ENCODE data around the gene PTPRT. TPM values are rescaled to one million over a fixed set of nuclear protein-coding genes. Genes with fewer than 3 reads are reported as not detected.

The PTPRT gene
- total RNA-seq, 1 experiment from 2014 or later, result 0.13 TPM

DNA sequence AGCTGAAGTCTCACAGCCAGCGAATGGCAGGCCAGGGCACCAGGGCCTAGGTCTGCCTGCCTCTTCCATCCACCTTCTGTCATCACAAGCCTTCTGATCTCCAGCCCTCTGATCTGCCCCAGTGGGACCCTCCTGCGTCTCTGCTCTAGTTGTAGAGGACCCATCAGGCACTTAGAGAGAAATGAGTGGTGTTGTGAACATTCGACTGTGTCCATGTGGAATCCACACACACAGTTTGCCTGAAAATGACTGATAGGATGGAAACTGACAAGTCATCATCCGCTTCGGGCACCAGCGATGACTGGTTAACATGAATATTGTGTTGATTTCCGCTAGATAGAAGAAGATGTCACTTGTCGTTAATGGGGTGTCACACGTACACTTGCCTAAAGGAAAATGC lies 221.0 kb downstream of the PTPRT start:
- Histone ChIP-seq H3K9me3 (ENCODE audit: control insufficient read depth, low read depth, low read length) (no peaks in the 10 kb centered on the region), H2BK5ac (ENCODE audit: insufficient read length, low read length) (no peak overlapping the region), H2BK120ac (ENCODE audit: low read depth, low read length, poor library complexity, severe bottlenecking) (no peak overlapping the region), H3K4ac (ENCODE audit: low read depth, low read length) (no peak overlapping the region), H2BK20ac (ENCODE audit: low read depth, low read length, poor library complexity, severe bottlenecking) (no peak overlapping the region), H3K27me3 (ENCODE audit: insufficient read depth, low read length) (no peaks in the 10 kb centered on the region), H3K9ac (ENCODE audit: extremely low read depth, insufficient read length, low read length) (no peak overlapping the region), H3K79me2 (ENCODE audit: insufficient read depth, low read length) (no peaks in the 10 kb centered on the region; the same call in 1 of the 2 replicates), H3K18ac (ENCODE audit: insufficient read length, low read depth, low read length) (no peak overlapping the region), H3K14ac (ENCODE audit: insufficient read depth, low read length) (no peak overlapping the region), H4K91ac (ENCODE audit: insufficient read length, low read depth, low read length) (no peak overlapping the region), H3K23me2 (ENCODE audit: insufficient read length, low read depth, low read length, poor library complexity, severe bottlenecking) (no peaks in the 10 kb centered on the region), H2AFZ (ENCODE audit: low read length) (no peak overlapping the region), H3K79me1 (ENCODE audit: insufficient read depth, low read depth, low read length, poor library complexity, severe bottlenecking) (no peaks in the 10 kb centered on the region), H4K5ac (ENCODE audit: insufficient read length, low read depth, low read length) (no peak overlapping the region), H2AK5ac (ENCODE audit: insufficient read length, low read length) (no peak overlapping the region), H4K20me1 (ENCODE audit: control insufficient read depth, insufficient read depth, insufficient read length) (no peaks in the 10 kb centered on the region), H4K8ac (replicated peaks; ENCODE audit: insufficient read length, low read depth, low read length) (no peak overlapping the region), H3K23ac (ENCODE audit: insufficient read length, low read depth, low read length) (no peak overlapping the region), H2BK15ac (ENCODE audit: low read depth, low read length) (no peak overlapping the region), H3K4me2 (ENCODE audit: insufficient read depth, insufficient read length, low read length) (no peak overlapping the region), H3T11ph (ENCODE audit: low read length) (no peak overlapping the region), H3K27ac (ENCODE audit: insufficient read length, low read depth, low read length) (no peak overlapping the region), H2BK12ac (ENCODE audit: insufficient read length, low read depth, low read length) (no peak overlapping the region), H3K56ac (ENCODE audit: insufficient read length, low read depth, low read length) (no peak overlapping the region), H3K4me1 (ENCODE audit: insufficient read depth, low read length) (no peaks in the 10 kb centered on the region)
- Mint-ChIP-seq H3K27ac (no peak overlapping the region), H3K36me3 (ENCODE audit: insufficient read depth in 1 of 3, low read depth in 3 of 3) (no peaks in the 10 kb centered on the region), H3K4me1 (peaks cover 8 to 22% of the 10 kb centered on the region in 2 experiments), H3K4me3 (no peak overlapping the region), H3K9me3 (no peaks in the 10 kb centered on the region), H3K27me3 (ENCODE audit: low read depth) (no peaks in the 10 kb centered on the region; the same call in none of the 2 replicates)
- WGBS (ENCODE audit: extremely low coverage, insufficient read length, low lambda C conversion rate), result no CpG with 5 or more reads among the region's 9 CpGs
- DNase-seq, result no peak
- no peak for TF ChIP-seq CTCF (conservative IDR thresholded peaks at IDR 0.05)
